Amniotic stem cell (primary cell): ENCODE measurements around the gene STARD10.
"Not testable (repeated sequence)": the region's sequence is repeated elsewhere in the genome, so short reads cannot be mapped to it uniquely, and the experiment has no call there.

ENCODE experiments used
- DNase-seq: peaks from one replicate; lab custom pipeline; 2025; lab: John Stamatoyannopoulos, UW

The STARD10 gene

GRCh38 chr11:72807792-72808191 is 13.9 kb upstream of the STARD10 start:
- no peak for DNase-seq

DNA sequence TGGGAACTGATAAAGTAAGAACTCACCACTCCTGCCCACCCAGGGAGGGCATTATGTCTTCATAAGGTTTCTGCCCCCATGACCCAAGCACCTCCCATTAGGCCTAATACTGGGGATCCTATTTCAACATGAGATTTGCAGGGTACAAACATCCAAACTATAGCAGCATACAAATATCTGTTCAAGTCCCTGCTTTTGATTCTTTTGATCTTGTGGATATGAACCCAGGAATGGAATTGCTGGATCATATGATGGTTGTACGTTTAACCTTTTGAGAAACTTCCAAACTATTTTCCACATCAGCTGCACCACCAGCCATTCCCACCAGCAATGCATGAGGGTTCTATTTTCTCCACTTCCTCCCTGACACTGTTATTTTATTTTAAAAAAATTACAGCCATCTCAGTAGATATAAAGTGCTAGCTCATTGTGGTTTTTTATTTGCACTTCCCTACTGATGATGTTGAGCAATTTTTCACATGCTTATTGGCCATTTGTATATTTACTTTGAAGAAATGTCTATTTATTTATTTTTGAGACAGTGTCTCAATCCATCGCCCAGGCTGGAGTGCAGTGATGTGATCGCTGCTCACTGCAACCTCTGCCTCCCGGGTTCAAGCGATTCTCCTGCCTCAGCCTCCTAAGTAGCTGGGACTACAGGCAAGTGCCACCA is 13.3 kb upstream of the STARD10 start:
- DNase-seq: no peak

- not testable (repeated sequence) for DNase-seq
These were observed 12.5 kb upstream of the STARD10 start for GRCh38 chr11:72806378-72806777.

- DNase-seq: no peak
These were observed 11.4 kb upstream of the STARD10 start for GRCh38 chr11:72805216-72805615.

GRCh38 chr11:72802822-72803221 is 9.0 kb upstream of the STARD10 start:
- DNase-seq: no peak

GRCh38 chr11:72799441-72799840 is 5.6 kb upstream of the STARD10 start:
- no peak for DNase-seq

- DNase-seq: no peak
These were observed 4.5 kb upstream of the STARD10 start for GRCh38 chr11:72798361-72798760.

DNA sequence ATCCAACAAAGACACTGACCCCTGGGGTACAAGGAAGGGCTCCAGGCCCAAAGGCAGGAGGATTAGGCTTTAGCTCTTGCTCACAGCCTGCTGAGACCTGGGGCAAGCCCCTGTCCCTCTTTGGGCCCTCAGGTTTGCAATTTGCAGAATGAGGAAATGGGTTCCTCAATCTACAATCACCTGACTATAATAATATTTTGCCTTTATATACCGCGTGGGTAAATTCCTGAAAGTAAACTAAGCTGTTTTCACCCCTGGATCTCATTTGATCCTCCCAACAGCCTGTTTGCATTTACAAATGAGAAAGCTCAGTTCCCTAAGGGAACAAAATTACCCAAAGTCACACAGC is 797 bp downstream of the STARD10 start:
- no peak for DNase-seq

DNA sequence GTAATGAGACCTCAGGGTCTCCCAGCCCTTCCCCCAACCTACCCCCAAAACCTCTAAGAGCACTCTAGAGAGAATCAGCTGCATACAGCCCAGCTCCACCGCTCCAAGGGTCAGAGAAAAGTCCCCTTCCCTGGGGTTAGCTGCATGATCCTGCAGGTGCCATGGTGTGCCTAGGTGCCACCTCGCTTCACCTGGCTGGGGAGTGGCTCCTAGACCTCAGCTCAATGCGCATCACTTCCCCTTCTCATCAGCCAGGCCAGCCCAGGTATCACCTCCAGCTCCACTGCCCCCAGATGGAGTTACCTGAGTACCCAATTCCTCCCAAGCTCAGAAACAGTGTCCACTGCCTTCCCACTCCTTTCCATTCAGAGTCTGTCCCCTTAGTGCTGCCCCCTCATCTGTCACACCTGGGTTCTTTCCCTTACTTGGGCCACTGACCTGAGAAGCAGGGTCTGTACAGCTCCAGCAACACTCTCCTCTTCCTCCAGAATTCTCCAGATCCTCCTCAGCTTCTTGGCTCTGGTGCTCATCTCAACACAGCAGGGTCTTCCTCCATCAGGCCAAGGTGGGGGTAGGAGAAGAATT is 1.3 kb downstream of the STARD10 start:
- DNase-seq: no peak

DNA sequence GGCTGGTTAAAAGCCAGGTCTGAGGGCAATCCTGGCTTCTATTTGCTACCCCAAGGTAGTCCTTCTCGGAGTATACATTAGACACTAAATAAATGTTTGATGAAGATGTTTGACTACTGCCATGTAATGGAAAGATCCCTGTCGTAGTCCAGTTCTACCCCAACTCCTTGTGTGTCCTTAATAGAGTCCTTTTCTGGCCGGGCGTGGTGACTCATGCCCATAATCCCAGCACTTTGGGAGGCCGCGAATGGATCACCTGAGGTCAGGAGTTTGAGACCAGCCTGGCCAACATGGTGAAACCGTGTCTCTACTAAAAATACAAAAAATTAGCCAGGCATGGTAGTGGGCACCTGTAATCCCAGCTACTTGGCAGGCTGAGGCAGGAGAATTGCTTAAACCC is 2.6 kb downstream of the STARD10 start:
- not testable (repeated sequence) for DNase-seq

- no peak for DNase-seq
These were observed 4.2 kb downstream of the STARD10 start for GRCh38 chr11:72789493-72790131.

- DNase-seq: no peak
These were observed 5.6 kb downstream of the STARD10 start for GRCh38 chr11:72788241-72788640.

DNA sequence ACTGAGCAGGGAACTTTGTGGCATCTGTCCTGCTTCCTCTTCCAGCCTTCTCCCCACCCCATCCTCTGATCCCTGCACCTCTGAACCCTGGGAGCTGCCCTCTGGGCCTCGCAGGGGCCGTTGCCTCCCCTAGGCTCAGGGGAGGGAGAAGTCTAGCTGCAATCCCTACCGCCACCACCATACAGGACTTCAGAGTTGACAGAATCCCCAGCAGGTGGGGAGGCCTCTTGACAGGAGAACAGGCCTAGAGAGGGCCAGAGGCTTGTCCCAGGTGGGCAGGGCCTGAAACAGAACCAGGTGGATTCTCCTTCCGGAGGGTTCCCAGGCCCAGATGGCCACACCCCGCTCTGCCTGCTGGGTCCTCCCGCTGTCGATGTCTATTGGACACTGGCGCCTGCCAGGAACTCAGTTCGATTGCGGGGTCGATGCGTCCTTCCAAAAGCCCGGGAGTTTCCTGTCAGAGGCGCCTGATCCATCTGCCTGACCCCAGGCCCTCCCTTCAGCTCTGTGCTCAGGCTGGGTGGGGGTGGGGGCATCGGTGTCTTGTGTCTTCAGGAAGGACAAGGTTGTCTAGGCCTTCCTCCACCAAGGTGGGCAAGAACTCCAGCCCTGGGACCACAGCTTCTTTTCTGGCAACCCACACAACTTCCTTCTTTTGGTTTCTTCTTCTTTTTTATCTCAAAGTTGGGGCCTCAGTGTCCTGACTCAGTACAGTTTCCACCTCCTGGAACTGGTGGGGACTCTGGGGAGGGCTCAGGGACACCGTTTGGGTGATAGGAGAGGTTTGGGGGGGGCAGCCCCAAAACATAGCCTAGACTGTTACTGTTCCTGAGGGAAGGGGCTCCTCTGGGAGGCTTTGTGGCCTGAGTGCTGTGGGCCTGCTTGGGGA is 6.4 kb downstream of the STARD10 start:
- no peak for DNase-seq

DNA sequence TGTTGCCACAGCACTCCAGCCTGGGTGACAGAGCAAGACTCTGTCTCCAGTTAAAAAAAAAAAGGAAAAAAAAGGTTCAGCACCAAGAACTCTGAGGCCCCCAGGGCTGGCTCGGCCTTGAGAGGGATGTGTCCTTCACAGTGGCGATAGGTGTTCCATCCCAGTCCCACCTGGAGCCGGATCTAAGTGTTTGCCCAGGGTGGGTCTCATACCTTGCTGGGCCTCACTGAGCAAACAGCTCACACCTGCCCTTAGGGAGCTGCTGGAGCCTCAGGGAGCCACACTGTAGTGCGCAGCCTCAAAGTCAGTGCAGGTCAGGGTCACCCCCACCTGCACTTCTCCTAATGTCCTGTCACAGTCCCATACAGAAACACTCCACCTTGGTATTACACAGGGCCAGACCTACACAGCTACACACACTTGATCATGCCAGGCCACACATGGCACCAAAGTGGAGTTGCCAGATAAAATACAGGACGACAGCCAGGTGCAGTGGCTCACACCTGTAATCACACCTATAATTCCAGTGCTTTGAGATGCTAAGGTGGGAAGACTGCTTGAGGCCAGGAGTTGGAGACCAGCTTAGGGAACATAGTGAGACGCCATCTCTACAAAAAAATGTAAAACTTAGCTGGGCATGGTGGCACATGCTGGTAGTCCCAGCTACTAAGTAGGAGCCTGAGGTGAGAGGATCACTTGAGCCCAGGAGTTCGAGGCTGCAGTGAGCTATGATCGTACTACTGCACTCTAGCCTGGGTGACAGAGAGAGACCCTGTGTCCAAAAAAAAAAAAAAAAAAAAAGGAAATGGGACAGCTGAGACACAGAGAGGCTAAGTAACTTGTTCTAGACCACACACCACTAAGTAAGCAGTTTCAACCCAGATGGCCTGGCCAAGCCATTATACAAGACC is 7.3 kb downstream of the STARD10 start:
- DNase-seq: no peak

DNA sequence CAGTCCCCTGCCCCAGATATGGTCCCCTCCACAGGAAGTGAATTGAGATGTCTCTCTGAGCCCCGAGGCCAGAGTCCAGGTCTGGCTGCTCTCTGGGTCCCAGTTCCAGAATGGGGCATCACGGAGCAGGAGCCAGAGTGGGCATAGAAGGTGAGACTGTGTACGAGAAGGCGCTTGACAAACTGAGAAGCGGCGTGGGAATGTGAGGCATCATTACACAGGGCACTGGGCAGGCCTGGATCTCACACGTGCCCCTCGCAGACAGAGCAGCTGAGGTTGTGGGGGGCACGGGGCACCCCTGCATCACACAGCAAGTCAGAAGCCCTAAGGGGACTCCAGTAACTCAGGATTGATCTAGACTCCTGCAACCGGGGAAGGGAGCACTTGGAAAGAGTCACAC is 9.2 kb downstream of the STARD10 start:
- DNase-seq: no peak

GRCh38 chr11:72783144-72783905 is 10.5 kb downstream of the STARD10 start:
- no peak for DNase-seq

DNA sequence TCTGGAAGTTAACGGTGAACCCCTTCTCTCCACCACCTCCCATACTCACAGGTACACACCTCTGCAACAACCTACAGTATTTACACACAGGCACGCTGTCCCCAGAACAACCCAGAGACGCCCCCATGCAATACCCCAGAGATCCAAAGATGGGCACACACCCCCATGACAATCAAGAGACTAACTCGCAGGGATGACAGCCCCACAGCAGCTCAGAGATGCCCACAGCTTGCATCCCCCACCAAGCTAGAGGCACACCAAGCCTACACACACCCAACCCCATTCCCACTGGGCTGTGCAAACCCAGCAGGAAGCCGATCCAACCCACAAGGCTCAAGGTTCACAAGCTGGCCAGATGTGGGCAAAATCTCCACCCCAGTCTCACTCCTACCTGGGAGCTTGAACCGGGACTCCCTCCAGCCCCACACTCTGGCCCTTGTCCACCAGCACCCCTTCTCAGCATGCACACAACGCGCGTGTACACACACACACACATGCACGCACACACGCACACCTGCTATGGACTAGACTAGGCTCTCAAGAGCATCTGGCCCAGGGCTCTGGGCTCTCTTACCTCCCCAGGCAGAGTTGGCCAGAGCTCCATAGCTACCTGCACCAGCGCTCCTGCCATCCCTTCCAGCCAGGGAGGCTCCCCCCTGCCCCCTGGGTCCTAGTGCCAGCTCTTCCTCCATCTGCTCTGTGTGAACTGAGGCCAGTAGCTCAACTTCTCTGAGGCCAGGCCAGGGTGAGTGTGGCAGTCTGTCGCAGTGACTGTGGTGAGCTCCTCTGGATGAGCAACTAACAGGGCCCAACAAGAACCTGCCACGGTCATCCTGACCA is 11.5 kb downstream of the STARD10 start:
- no peak for DNase-seq

GRCh38 chr11:72781313-72782080 is 12.3 kb downstream of the STARD10 start:
- no peak for DNase-seq

GRCh38 chr11:72781063-72781312 is 12.9 kb downstream of the STARD10 start:
- DNase-seq: no peak
